ENCODE measurements around the gene MEIOC. TPM values are rescaled to one million over a fixed set of nuclear protein-coding genes. Genes with fewer than 3 reads are reported as not detected.

Gene MEIOC
- total and polyA plus RNA-seq, 9 of the 15 experiments (the other 6 are each of a cell fraction or from before 2014, with no cell fraction given), result 0.04 to 0.23 (median 0.06) TPM; not detected in 5

DNA sequence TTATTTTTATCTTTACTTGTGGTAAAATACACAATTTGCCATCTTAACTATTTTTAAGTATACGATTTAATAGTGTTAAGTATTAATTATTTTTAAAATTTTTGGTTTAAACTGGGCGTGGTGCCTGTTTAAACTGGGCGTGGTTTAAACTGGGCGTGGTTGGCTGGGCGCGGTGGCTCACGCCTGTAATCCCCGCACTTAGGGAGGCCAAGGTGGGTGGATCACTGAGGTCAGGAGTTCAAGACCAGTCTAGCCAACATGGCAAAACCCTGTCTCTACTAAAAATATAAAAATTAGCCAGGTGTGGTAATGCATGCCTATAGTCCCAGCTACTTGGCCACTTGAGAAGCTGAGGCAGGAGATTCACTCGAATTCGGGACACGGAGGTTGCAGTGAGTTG lies 37.3 kb downstream of the MEIOC start:
- no peaks in the 10 kb centered on the region for H4K20me1 ChIP-seq (replicated peaks; ENCODE audit: control insufficient read depth, insufficient read depth, low read length)
- H3K9me3 ChIP-seq (replicated peaks; ENCODE audit: control insufficient read depth, insufficient read depth, low read depth, low read length), result no peaks in the 10 kb centered on the region
- H3K9ac ChIP-seq (ENCODE audit: insufficient read depth in 1 of 2, low read depth in 2 of 2, low read length in 2 of 2), result no peak overlapping the region
- H3K79me2 ChIP-seq (ENCODE audit: control insufficient read depth, insufficient read depth, low read length), result peaks cover 10% of the 10 kb centered on the region
- peaks cover 7 to 11% of the 10 kb centered on the region in 2 experiments; a peak in 4 of 5 replicates for H3K4me1 ChIP-seq (replicated peaks in 1 of 2; ENCODE audit: control insufficient read depth in 2 of 2, insufficient read depth in 2 of 2, low read length in 2 of 2)
- FAIRE-seq (no peak), DNase-seq (ENCODE audit: extremely low read depth in 1 of 4, low spot score in 3 of 4) (peak in 1 of 4 experiments; percentile 29), ATAC-seq (no peak)
- H3K4me2 ChIP-seq (ENCODE audit: insufficient read depth, low read length), result no peak overlapping the region
- no peak overlapping the region for H3K27ac ChIP-seq (ENCODE audit: extremely low read depth, low read depth, low read length)
- ChIA-PET POLR2A (interaction anchor here (1.5 kb wide), 1 partner anchor 16 kb away, joined by 3 read pairs; no protein-coding TSS in a partner anchor), CTCF (ENCODE audit: low intra/inter-chr PET ratio) (no interaction called here)
- no peaks in the 10 kb centered on the region for H3K9me1 ChIP-seq (ENCODE audit: control insufficient read depth, insufficient read depth, low read length)
- no peak overlapping the region for H2AFZ ChIP-seq (ENCODE audit: low read depth, low read length)
- H3K4me3 ChIP-seq, result no peak overlapping the region
- no TSS peak for BruUV-seq (replicated peaks)
- WGBS (ENCODE audit: insufficient coverage, low coverage, missing lambda C conversion rate), result 19% methylated on average over 11 of the region's 11 CpGs
- intact Hi-C loops (cut with micrococcal nuclease), result no loop called here
- no peaks in the 10 kb centered on the region for H3K36me3 ChIP-seq (ENCODE audit: control insufficient read depth, insufficient read depth, low read length)
- in situ Hi-C loops (cut with MboI), result no loop called here
- no peaks in the 10 kb centered on the region for H3K27me3 ChIP-seq (ENCODE audit: control insufficient read depth in 2 of 2, insufficient read depth in 2 of 2, low read length in 2 of 2)
- TF ChIP-seq TGIF2 (CRISPR knock-in tag; IDR thresholded peaks at IDR 0.05) (no peak), NCOA4 (IDR thresholded peaks at IDR 0.05; ENCODE audit: partially characterized antibody) (no peak), HSF4 (CRISPR knock-in tag; IDR thresholded peaks at IDR 0.05; ENCODE audit: borderline replicate concordance) (no peak), ZNF165 (CRISPR knock-in tag; IDR thresholded peaks at IDR 0.05; ENCODE audit: borderline replicate concordance) (no peak), ADNP (tag; IDR thresholded peaks at IDR 0.05) (peak; percentile 59; the same call in 1 of the 2 replicates), PRMT5 (CRISPR knock-in tag; IDR thresholded peaks at IDR 0.05) (no peak)
- TF ChIP-seq, protein P1, sequence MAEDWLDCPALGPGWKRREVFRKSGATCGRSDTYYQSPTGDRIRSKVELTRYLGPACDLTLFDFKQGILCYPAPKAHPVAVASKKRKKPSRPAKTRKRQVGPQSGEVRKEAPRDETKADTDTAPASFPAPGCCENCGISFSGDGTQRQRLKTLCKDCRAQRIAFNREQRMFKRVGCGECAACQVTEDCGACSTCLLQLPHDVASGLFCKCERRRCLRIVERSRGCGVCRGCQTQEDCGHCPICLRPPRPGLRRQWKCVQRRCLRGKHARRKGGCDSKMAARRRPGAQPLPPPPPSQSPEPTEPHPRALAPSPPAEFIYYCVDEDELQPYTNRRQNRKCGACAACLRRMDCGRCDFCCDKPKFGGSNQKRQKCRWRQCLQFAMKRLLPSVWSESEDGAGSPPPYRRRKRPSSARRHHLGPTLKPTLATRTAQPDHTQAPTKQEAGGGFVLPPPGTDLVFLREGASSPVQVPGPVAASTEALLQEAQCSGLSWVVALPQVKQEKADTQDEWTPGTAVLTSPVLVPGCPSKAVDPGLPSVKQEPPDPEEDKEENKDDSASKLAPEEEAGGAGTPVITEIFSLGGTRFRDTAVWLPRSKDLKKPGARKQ (CRISPR knock-in tag; IDR thresholded peaks at IDR 0.05), result no peak
- TF ChIP-seq, protein P2, sequence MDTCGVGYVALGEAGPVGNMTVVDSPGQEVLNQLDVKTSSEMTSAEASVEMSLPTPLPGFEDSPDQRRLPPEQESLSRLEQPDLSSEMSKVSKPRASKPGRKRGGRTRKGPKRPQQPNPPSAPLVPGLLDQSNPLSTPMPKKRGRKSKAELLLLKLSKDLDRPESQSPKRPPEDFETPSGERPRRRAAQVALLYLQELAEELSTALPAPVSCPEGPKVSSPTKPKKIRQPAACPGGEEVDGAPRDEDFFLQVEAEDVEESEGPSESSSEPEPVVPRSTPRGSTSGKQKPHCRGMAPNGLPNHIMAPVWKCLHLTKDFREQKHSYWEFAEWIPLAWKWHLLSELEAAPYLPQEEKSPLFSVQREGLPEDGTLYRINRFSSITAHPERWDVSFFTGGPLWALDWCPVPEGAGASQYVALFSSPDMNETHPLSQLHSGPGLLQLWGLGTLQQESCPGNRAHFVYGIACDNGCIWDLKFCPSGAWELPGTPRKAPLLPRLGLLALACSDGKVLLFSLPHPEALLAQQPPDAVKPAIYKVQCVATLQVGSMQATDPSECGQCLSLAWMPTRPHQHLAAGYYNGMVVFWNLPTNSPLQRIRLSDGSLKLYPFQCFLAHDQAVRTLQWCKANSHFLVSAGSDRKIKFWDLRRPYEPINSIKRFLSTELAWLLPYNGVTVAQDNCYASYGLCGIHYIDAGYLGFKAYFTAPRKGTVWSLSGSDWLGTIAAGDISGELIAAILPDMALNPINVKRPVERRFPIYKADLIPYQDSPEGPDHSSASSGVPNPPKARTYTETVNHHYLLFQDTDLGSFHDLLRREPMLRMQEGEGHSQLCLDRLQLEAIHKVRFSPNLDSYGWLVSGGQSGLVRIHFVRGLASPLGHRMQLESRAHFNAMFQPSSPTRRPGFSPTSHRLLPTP (IDR thresholded peaks at IDR 0.05; ENCODE audit: borderline replicate concordance, extremely low read depth, insufficient read length), result no peak
- TF ChIP-seq, protein P3, sequence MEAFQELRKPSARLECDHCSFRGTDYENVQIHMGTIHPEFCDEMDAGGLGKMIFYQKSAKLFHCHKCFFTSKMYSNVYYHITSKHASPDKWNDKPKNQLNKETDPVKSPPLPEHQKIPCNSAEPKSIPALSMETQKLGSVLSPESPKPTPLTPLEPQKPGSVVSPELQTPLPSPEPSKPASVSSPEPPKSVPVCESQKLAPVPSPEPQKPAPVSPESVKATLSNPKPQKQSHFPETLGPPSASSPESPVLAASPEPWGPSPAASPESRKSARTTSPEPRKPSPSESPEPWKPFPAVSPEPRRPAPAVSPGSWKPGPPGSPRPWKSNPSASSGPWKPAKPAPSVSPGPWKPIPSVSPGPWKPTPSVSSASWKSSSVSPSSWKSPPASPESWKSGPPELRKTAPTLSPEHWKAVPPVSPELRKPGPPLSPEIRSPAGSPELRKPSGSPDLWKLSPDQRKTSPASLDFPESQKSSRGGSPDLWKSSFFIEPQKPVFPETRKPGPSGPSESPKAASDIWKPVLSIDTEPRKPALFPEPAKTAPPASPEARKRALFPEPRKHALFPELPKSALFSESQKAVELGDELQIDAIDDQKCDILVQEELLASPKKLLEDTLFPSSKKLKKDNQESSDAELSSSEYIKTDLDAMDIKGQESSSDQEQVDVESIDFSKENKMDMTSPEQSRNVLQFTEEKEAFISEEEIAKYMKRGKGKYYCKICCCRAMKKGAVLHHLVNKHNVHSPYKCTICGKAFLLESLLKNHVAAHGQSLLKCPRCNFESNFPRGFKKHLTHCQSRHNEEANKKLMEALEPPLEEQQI (IDR thresholded peaks at IDR 0.05), result no peak

Measured in K562 (cell line).